IPS-NIHi11 (cell line): ENCODE data around the gene MTCH1.
"Not testable (repeated sequence)": the region's sequence is repeated elsewhere in the genome, so short reads cannot be mapped to it uniquely, and the experiment has no call there.

Experiments
- DNase-seq: peaks from one replicate; pipeline ENCODE4 v3.0.0; 2012; ENCODE audit warnings: mixed read lengths, low spot score

The MTCH1 gene

GRCh38 chr6:36947570-36948351 lies 38.2 kb downstream of the MTCH1 start:
- no peak for DNase-seq

- DNase-seq: peak; percentile 14
Measured at GRCh38 chr6:36946526-36946925, 39.5 kb downstream of the MTCH1 start.

GRCh38 chr6:36945301-36945700 lies 40.7 kb downstream of the MTCH1 start:
- no peak for DNase-seq

GRCh38 chr6:36944650-36945049 lies 41.3 kb downstream of the MTCH1 start:
- DNase-seq: no peak

GRCh38 chr6:36942329-36942728 lies 43.7 kb downstream of the MTCH1 start:
- DNase-seq: not testable (repeated sequence)

- not testable (repeated sequence) for DNase-seq
Measured at GRCh38 chr6:36941561-36941960, 44.4 kb downstream of the MTCH1 start.

- no peak for DNase-seq
Measured at GRCh38 chr6:36940027-36940426, 46.0 kb downstream of the MTCH1 start.

- not testable (repeated sequence) for DNase-seq
Measured at GRCh38 chr6:36939005-36939404, 47.0 kb downstream of the MTCH1 start.

- DNase-seq: no peak
Measured at GRCh38 chr6:36938536-36938935, 47.5 kb downstream of the MTCH1 start.

- DNase-seq: no peak
Measured at GRCh38 chr6:36937896-36938295, 48.1 kb downstream of the MTCH1 start.

GRCh38 chr6:36936824-36937223 lies 49.2 kb downstream of the MTCH1 start:
- DNase-seq: no peak

- DNase-seq: no peak
Measured at GRCh38 chr6:36934901-36935300, 51.1 kb downstream of the MTCH1 start.

- no peak for DNase-seq
Measured at GRCh38 chr6:36933519-36933918, 52.5 kb downstream of the MTCH1 start.

GRCh38 chr6:36933102-36933501 lies 52.9 kb downstream of the MTCH1 start:
- no peak for DNase-seq

- DNase-seq: no peak
Measured at GRCh38 chr6:36930483-36930882, 55.5 kb downstream of the MTCH1 start.

- no peak for DNase-seq
Measured at GRCh38 chr6:36929607-36930006, 56.4 kb downstream of the MTCH1 start.

GRCh38 chr6:36929152-36929551 lies 56.8 kb downstream of the MTCH1 start:
- DNase-seq: no peak

- no peak for DNase-seq
Measured at GRCh38 chr6:36928547-36928918, 57.5 kb downstream of the MTCH1 start.

- no peak for DNase-seq
Measured at GRCh38 chr6:36927691-36928546, 58.1 kb downstream of the MTCH1 start.

GRCh38 chr6:36926708-36927513 lies 59.1 kb downstream of the MTCH1 start:
- DNase-seq: no peak

- DNase-seq: no peak
Measured at GRCh38 chr6:36925809-36926208, 60.2 kb downstream of the MTCH1 start.

- DNase-seq: no peak
Measured at GRCh38 chr6:36924778-36925374, 61.1 kb downstream of the MTCH1 start.
